Stomach (tissue), 4 donors: ENCODE data around the gene AGMO.

ENCODE experiments used
- EP300 ChIP-seq: sonication (generic); formaldehyde crosslinking; IDR thresholded peaks from one replicate; pipeline ENCODE4 v1.6.1; 2017; ENCODE audit warnings: antibody characterized with exemption
- POLR2A ChIP-seq, 4 donors: fragments of 450-650 bp; IDR thresholded peaks; one replicate each; pipeline ENCODE4 v1.6.1; 2016; ENCODE audit warnings: antibody characterized with exemption in 4 of 4, control low read depth in 2 of 4, mild to moderate bottlenecking in 1 of 4, moderate library complexity in 1 of 4
- POLR2AphosphoS5 ChIP-seq, 3 donors: sonication (generic); formaldehyde crosslinking; IDR thresholded peaks; one replicate each; pipeline ENCODE4 v1.6.1; 2016; ENCODE audit warnings: antibody characterized with exemption in 3 of 3
- TF ChIP-seq, protein P1 (sequence below), 7 experiments: fragments of 450-650 bp in 4 of 7; fragments of 200-600 bp in 3 of 7; sonication (generic) in 3 of 7; IDR thresholded peaks; one replicate each; pipeline ENCODE4 v1.5.1; 2016 to 2019; ENCODE audit warnings: antibody characterized with exemption in 7 of 7, control low read depth in 2 of 7, mild to moderate bottlenecking in 1 of 7

DNA sequence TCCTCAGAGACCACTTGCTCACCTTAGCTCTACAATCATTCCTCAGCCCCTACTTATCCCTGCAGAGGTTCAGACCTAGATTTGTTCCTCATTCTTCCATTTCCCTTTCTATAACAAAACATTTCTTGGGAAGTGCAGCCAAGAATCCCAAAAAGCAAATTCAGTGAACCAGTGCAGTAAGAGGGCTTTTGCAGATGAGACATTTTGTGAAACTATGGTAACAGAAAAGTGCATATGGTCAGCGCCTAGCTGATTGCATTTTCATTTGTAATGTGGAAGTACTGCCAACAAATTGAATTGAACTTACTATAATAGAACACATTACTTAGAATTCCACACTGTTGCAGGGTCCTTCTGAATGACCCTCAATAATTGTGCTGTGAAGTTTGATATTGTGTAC is 18.6 kb downstream of the AGMO start:
- TF ChIP-seq, protein P1, sequence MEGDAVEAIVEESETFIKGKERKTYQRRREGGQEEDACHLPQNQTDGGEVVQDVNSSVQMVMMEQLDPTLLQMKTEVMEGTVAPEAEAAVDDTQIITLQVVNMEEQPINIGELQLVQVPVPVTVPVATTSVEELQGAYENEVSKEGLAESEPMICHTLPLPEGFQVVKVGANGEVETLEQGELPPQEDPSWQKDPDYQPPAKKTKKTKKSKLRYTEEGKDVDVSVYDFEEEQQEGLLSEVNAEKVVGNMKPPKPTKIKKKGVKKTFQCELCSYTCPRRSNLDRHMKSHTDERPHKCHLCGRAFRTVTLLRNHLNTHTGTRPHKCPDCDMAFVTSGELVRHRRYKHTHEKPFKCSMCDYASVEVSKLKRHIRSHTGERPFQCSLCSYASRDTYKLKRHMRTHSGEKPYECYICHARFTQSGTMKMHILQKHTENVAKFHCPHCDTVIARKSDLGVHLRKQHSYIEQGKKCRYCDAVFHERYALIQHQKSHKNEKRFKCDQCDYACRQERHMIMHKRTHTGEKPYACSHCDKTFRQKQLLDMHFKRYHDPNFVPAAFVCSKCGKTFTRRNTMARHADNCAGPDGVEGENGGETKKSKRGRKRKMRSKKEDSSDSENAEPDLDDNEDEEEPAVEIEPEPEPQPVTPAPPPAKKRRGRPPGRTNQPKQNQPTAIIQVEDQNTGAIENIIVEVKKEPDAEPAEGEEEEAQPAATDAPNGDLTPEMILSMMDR (IDR thresholded peaks at IDR 0.05): no peak
- TF ChIP-seq EP300: no peak
- TF ChIP-seq POLR2AphosphoS5 (IDR thresholded peaks at IDR 0.05): no peak
- no peak for TF ChIP-seq POLR2A (IDR thresholded peaks at IDR 0.05)
